Smooth muscle cell (in vitro differentiated cells): ENCODE data around the gene TIA1. TPM values are rescaled to one million over a fixed set of nuclear protein-coding genes. Genes with fewer than 3 reads are reported as not detected.

Experiments
- DNase-seq: peaks from one replicate; lab custom pipeline; 2025; ENCODE audit not compliant: unreplicated experiment; lab: John Stamatoyannopoulos, UW
- H2AFZ ChIP-seq: fragments of 200-600 bp; sonication (generic); 2 replicates; pipeline ENCODE4 v1.6.0; 2016; ENCODE audit warnings: antibody characterized with exemption, low read depth, mild to moderate bottlenecking
- H3F3A ChIP-seq: fragments of 200-600 bp; sonication (generic); 2 replicates; pipeline ENCODE4 v1.6.0; 2017; ENCODE audit warnings: antibody characterized with exemption, low read depth
- H3K27ac ChIP-seq: fragments of 200-600 bp; sonication (generic); 2 replicates; pipeline ENCODE4 v1.5.1; 2016; ENCODE audit warnings: low read depth, mild to moderate bottlenecking
- H3K27me3 ChIP-seq: fragments of 200-600 bp; sonication (generic); 2 replicates; pipeline ENCODE4 v1.6.1; 2016; ENCODE audit warnings: low read depth, mild to moderate bottlenecking
- H3K36me3 ChIP-seq: fragments of 200-600 bp; sonication (generic); 2 replicates; pipeline ENCODE4 v1.5.1; 2016; ENCODE audit warnings: low read depth
- H3K4me1 ChIP-seq: fragments of 200-600 bp; sonication (generic); 2 replicates; pipeline ENCODE4 v1.5.1; 2016; ENCODE audit warnings: low read depth
- H3K4me2 ChIP-seq: fragments of 200-600 bp; sonication (generic); 2 replicates; pipeline ENCODE4 v1.6.0; 2016; ENCODE audit warnings: mild to moderate bottlenecking
- H3K4me3 ChIP-seq: fragments of 200-600 bp; sonication (generic); 2 replicates; pipeline ENCODE4 v1.5.1; 2016; ENCODE audit warnings: mild to moderate bottlenecking
- H3K79me2 ChIP-seq: fragments of 200-600 bp; sonication (generic); 2 replicates; pipeline ENCODE4 v1.6.0; 2016; ENCODE audit warnings: low read depth, mild to moderate bottlenecking
- H3K9ac ChIP-seq: fragments of 200-600 bp; sonication (generic); 2 replicates; pipeline ENCODE4 v1.6.0; 2016; ENCODE audit warnings: low read depth
- H3K9me3 ChIP-seq: fragments of 200-600 bp; sonication (generic); replicated peaks from 2 replicates; pipeline ENCODE4 v1.5.1; 2016; ENCODE audit warnings: low read depth
- H4K20me1 ChIP-seq: fragments of 200-600 bp; sonication (generic); 2 replicates; pipeline ENCODE4 v1.6.0; 2016; ENCODE audit warnings: low read depth
- CTCF ChIP-seq: fragments of 200-600 bp; sonication (generic); IDR thresholded peaks from 2 replicates; pipeline ENCODE4 v1.5.1; 2017; ENCODE audit warnings: borderline replicate concordance, mild to moderate bottlenecking, antibody characterized with exemption; ENCODE audit not compliant: insufficient read depth, poor library complexity, severe bottlenecking
- WGBS: methylation state at CpG from one replicate; pipeline ENCODE4 v1.1.7; 2016; ENCODE audit warnings: low lambda C conversion rate; 5-methylcytosine and 5-hydroxymethylcytosine counted together
- polyA plus RNA-seq: library from polyadenylated mRNA; unstranded; fragments of >200 nt; fragmentation: Nextera tagmentation; extraction: Ambion mirVana; gene quantifications from 2 replicates; pipeline ENCODE4 v1.2.1, GENCODE V29; 2016
- total RNA-seq: library from RNA; depleted of rRNA; stranded (reverse); fragments of >200 nt; gene quantifications from 2 replicates; pipeline ENCODE4 v1.2.3, GENCODE V29; 2014

Gene TIA1
- total and polyA plus RNA-seq, 2 experiments from 2014 or later: 54.2 to 153 TPM

- TF ChIP-seq CTCF: no peak
- Histone ChIP-seq H2AFZ (no peak overlapping the region), H3K27ac (no peak overlapping the region), H3K36me3 (peaks cover 11% of the 10 kb centered on the region), H3K4me2 (no peak overlapping the region), H3K27me3 (no peaks in the 10 kb centered on the region), H3K9me3 (no peaks in the 10 kb centered on the region), H3K9ac (no peak overlapping the region), H4K20me1 (no peaks in the 10 kb centered on the region), H3F3A (peaks cover 4% of the 10 kb centered on the region), H3K4me1 (peaks cover 8% of the 10 kb centered on the region), H3K79me2 (peaks cover 27% of the 10 kb centered on the region), H3K4me3 (no peak overlapping the region)
- 81% methylated on average over 1 of the region's 1 CpG for WGBS
- DNase-seq: no peak
Observed at GRCh38 chr2:70261501-70261900, 13.1 kb upstream of the TIA1 start.

GRCh38 chr2:70258532-70258875 is 10.1 kb upstream of the TIA1 start:
- Histone ChIP-seq H3K4me3 (peak overlapping the region; percentile 81), H3K79me2 (peaks cover 27% of the 10 kb centered on the region), H3K9me3 (no peaks in the 10 kb centered on the region), H3K36me3 (no peaks in the 10 kb centered on the region), H3F3A (peaks cover 4% of the 10 kb centered on the region), H4K20me1 (no peaks in the 10 kb centered on the region), H3K27ac (peak overlapping the region; percentile 9), H3K4me2 (peak overlapping the region; percentile 88), H3K27me3 (no peaks in the 10 kb centered on the region), H3K4me1 (peaks cover 8% of the 10 kb centered on the region), H3K9ac (peak overlapping the region; percentile 42), H2AFZ (peak overlapping the region; percentile 76)
- DNase-seq: no peak
- no peak for TF ChIP-seq CTCF
- 3% methylated on average over 10 of the region's 12 CpGs for WGBS

- no peak overlapping the region for H3K4me3 ChIP-seq
- H3K27me3 ChIP-seq: no peaks in the 10 kb centered on the region
- H3K9me3 ChIP-seq: no peaks in the 10 kb centered on the region
- H3K4me2 ChIP-seq: no peak overlapping the region
- DNase-seq: no peak
- H3K36me3 ChIP-seq: no peaks in the 10 kb centered on the region
- H2AFZ ChIP-seq: no peak overlapping the region
- H4K20me1 ChIP-seq: no peaks in the 10 kb centered on the region
- peaks cover 8% of the 10 kb centered on the region for H3K4me1 ChIP-seq
- H3K27ac ChIP-seq: no peak overlapping the region
- peaks cover 13% of the 10 kb centered on the region for H3K79me2 ChIP-seq
- H3K9ac ChIP-seq: no peak overlapping the region
- no peak for TF ChIP-seq CTCF
- H3F3A ChIP-seq: peaks cover 4% of the 10 kb centered on the region
- 96% methylated on average over 8 of the region's 8 CpGs for WGBS
Observed at GRCh38 chr2:70255637-70256314, 7.3 kb upstream of the TIA1 start.

- Histone ChIP-seq H3K9me3 (no peaks in the 10 kb centered on the region), H3K27ac (no peak overlapping the region), H3K36me3 (no peaks in the 10 kb centered on the region), H2AFZ (no peak overlapping the region), H3K4me1 (peaks cover 16% of the 10 kb centered on the region), H3K4me3 (no peak overlapping the region), H3K27me3 (no peaks in the 10 kb centered on the region), H4K20me1 (peaks cover 19% of the 10 kb centered on the region), H3K79me2 (peaks cover 26% of the 10 kb centered on the region), H3K4me2 (no peak overlapping the region), H3K9ac (no peak overlapping the region), H3F3A (peaks cover 10% of the 10 kb centered on the region)
- TF ChIP-seq CTCF: no peak
- DNase-seq: no peak
- 92% methylated on average over 16 of the region's 16 CpGs for WGBS
Observed at GRCh38 chr2:70250434-70250833, 2.0 kb upstream of the TIA1 start.
